ENCODE data around the gene FKBP1B.
"Not testable (repeated sequence)": the region's sequence is repeated elsewhere in the genome, so short reads cannot be mapped to it uniquely, and the experiment has no call there.

The FKBP1B gene

GRCh38 chr2:24104906-24105305, 55.4 kb downstream of the FKBP1B start:
- FAIRE-seq, result no peak

DNA sequence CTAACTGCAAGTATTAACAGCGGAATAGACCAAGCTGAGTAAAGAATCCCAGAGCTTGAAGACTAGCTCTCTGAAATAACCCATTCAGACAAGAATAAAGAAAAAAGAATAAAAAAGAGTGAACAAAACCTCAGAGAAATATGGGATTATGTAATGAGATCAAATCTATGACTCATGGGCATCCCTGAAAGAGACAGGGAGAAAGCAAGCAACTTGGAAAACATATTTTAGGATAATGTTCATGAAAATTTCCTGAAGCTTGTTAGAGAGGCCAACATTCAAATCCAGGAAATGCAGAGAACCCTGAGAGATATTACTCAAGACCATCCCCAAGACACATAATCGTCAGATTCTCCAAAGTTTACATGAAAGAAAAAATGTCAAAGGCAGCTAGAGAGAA, 56.3 kb downstream of the FKBP1B start:
- FAIRE-seq, result no peak

DNA sequence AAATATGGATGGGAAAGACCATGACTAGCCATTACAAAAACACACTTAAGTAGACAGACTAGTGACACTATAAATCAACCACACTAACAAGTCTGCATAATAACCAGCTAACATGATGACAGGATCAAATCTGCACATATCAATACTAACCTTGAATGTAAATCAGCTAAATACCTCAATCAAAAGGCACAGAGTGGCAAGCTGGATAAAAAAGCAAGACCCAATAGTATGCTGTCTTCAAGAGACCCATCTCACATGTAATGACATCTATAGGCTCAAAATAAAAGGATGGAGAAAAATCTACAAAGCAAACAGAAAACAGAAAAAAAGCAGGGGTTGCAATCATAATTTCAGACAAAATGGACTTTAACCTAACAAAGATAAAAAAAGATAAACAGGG, 57.2 kb downstream of the FKBP1B start:
- no peak for FAIRE-seq

DNA sequence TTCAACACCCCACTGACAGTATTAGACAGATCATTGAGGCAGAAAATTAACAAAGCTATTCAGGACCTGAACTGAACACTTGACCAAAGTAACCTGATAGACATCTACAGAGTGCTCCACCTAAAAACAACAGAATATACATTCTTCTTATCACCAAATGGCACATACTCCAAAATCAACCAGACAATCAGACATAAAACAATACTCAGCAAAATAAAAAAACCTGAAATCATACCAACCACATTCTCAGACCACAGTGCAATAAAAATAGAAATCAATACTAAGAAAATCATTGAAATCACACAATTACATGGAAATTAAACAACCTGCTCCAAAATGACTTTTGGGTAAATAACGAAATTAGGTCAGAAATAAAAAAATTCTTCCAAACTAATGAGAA, 57.8 kb downstream of the FKBP1B start:
- FAIRE-seq, result no peak

GRCh38 chr2:24109431-24109830, 59.9 kb downstream of the FKBP1B start:
- FAIRE-seq, result not testable (repeated sequence)

DNA sequence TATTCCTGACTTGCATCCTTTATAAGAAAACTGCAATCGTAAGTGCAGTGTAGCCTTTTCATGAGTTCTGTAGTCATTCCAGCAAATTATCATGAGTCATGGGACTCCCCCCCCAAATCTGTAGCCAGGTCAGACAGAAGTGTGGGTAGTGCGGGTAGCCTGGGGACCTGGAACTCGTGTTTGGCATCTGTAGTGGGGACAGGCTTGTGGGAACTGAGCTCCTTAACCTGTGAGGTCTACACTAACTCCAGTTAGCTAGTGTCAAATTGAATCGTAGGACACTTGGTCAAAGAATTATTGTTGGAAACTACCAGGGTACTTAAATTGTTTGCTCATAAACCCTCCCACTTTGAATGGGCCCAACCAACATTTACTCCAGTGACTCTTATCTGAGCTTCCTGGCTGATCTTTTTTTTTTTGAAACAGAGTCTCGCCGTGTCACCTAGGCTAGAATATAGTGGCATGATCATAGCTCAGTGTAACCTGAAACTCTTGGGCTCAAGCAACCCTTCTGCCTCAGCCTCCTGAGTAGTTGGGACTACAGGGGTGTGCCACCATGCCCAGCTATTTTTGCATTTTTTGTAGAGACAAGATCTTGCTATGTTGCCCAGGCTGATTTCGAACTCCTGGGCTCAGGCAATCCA, 61.2 kb downstream of the FKBP1B start:
- FAIRE-seq, result no peak

- no peak for FAIRE-seq
Observed at GRCh38 chr2:24111407-24111901, 61.9 kb downstream of the FKBP1B start.

Data from islet of Langerhans (tissue), 1 donor.